Measurements from ENCODE around the gene GPER1.

GRCh38 chr7:1090236-1090635 lies 2.3 kb downstream of the GPER1 start:
- TF ChIP-seq, protein P1, sequence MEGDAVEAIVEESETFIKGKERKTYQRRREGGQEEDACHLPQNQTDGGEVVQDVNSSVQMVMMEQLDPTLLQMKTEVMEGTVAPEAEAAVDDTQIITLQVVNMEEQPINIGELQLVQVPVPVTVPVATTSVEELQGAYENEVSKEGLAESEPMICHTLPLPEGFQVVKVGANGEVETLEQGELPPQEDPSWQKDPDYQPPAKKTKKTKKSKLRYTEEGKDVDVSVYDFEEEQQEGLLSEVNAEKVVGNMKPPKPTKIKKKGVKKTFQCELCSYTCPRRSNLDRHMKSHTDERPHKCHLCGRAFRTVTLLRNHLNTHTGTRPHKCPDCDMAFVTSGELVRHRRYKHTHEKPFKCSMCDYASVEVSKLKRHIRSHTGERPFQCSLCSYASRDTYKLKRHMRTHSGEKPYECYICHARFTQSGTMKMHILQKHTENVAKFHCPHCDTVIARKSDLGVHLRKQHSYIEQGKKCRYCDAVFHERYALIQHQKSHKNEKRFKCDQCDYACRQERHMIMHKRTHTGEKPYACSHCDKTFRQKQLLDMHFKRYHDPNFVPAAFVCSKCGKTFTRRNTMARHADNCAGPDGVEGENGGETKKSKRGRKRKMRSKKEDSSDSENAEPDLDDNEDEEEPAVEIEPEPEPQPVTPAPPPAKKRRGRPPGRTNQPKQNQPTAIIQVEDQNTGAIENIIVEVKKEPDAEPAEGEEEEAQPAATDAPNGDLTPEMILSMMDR (IDR thresholded peaks at IDR 0.05), result no peak
- no peak for TF ChIP-seq POLR2A (IDR thresholded peaks at IDR 0.05)

Measured in lower leg skin (tissue), 3 donors.